ENCODE data around the gene SLC6A12.
"Not testable (repeated sequence)": the region's sequence is repeated elsewhere in the genome, so short reads cannot be mapped to it uniquely, and the experiment has no call there.

Gene SLC6A12

GRCh38 chr12:189622-189962 lies 24.4 kb downstream of the SLC6A12 start:
- DNase-seq = no peak
- TF ChIP-seq GATA1 (IDR thresholded peaks at IDR 0.05; ENCODE audit: low read depth, low read length) (no peak), POLR2A (IDR thresholded peaks at IDR 0.05; ENCODE audit: low read length) (no peak)

GRCh38 chr12:188910-189621 lies 24.9 kb downstream of the SLC6A12 start:
- TF ChIP-seq GATA1 (IDR thresholded peaks at IDR 0.05; ENCODE audit: low read depth, low read length) (no peak), POLR2A (IDR thresholded peaks at IDR 0.05; ENCODE audit: low read length) (no peak)
- DNase-seq = peak; percentile 72 to 76

GRCh38 chr12:187986-188909 lies 25.7 kb downstream of the SLC6A12 start:
- DNase-seq = not testable (repeated sequence)

- no peak for TF ChIP-seq POLR2A (IDR thresholded peaks at IDR 0.05; ENCODE audit: low read length)
- no peak for TF ChIP-seq GATA1 (IDR thresholded peaks at IDR 0.05; ENCODE audit: low read depth, low read length)
- DNase-seq = no peak
Measured at GRCh38 chr12:186006-186625, 27.8 kb downstream of the SLC6A12 start.

- DNase-seq = no peak
- no peak for TF ChIP-seq GATA1 (IDR thresholded peaks at IDR 0.05; ENCODE audit: low read depth, low read length)
- no peak for TF ChIP-seq POLR2A (IDR thresholded peaks at IDR 0.05; ENCODE audit: low read length)
Measured at GRCh38 chr12:185576-185955, 28.4 kb downstream of the SLC6A12 start.

GRCh38 chr12:184811-185575 lies 29.0 kb downstream of the SLC6A12 start:
- TF ChIP-seq GATA1 (IDR thresholded peaks at IDR 0.05; ENCODE audit: low read depth, low read length) (no peak), POLR2A (IDR thresholded peaks at IDR 0.05; ENCODE audit: low read length) (no peak)
- DNase-seq = no peak

GRCh38 chr12:182381-182892 lies 31.5 kb downstream of the SLC6A12 start:
- TF ChIP-seq GATA1 (IDR thresholded peaks at IDR 0.05; ENCODE audit: low read depth, low read length) (no peak), POLR2A (IDR thresholded peaks at IDR 0.05; ENCODE audit: low read length) (no peak)

GRCh38 chr12:181921-182320 lies 32.0 kb downstream of the SLC6A12 start:
- TF ChIP-seq GATA1 (IDR thresholded peaks at IDR 0.05; ENCODE audit: low read depth, low read length) (no peak), POLR2A (IDR thresholded peaks at IDR 0.05; ENCODE audit: low read length) (no peak)
- no peak for DNase-seq

More at GRCh38 chr12:182381-182892, 31.5 kb downstream of the SLC6A12 start:
- no peak for DNase-seq

- peak; percentile 36 to 51 for DNase-seq
- TF ChIP-seq POLR2A (IDR thresholded peaks at IDR 0.05; ENCODE audit: low read length) (peak; percentile 55), GATA1 (IDR thresholded peaks at IDR 0.05; ENCODE audit: low read depth, low read length) (no peak)
Measured at GRCh38 chr12:180445-180844, 33.5 kb downstream of the SLC6A12 start.

GRCh38 chr12:179885-180284 lies 34.1 kb downstream of the SLC6A12 start:
- DNase-seq = no peak
- TF ChIP-seq POLR2A (IDR thresholded peaks at IDR 0.05; ENCODE audit: low read length) = no peak
- TF ChIP-seq GATA1 (IDR thresholded peaks at IDR 0.05; ENCODE audit: low read depth, low read length) = no peak

GRCh38 chr12:179131-179884 lies 34.6 kb downstream of the SLC6A12 start:
- TF ChIP-seq POLR2A (IDR thresholded peaks at IDR 0.05; ENCODE audit: low read length) = no peak
- no peak for TF ChIP-seq GATA1 (IDR thresholded peaks at IDR 0.05; ENCODE audit: low read depth, low read length)
- DNase-seq = no peak

- TF ChIP-seq GATA1 (IDR thresholded peaks at IDR 0.05; ENCODE audit: low read depth, low read length) = no peak
- TF ChIP-seq POLR2A (IDR thresholded peaks at IDR 0.05; ENCODE audit: low read length) = peak; percentile 46
- DNase-seq = no peak
Measured at GRCh38 chr12:178829-179109, 35.2 kb downstream of the SLC6A12 start.
